ENCODE results near the gene KRTAP10-4.

- TF ChIP-seq CTCF (IDR thresholded peaks at IDR 0.05; ENCODE audit: insufficient read depth, low read depth, low read length) (no peak), EZH2 (IDR thresholded peaks at IDR 0.05; ENCODE audit: insufficient read depth, low read length) (no peak)
Measured at GRCh38 chr21:44595524-44595923, 22.0 kb downstream of the KRTAP10-4 start.

Measured in astrocyte (in vitro differentiated cells and primary cell).